HG02840 (cell line): ENCODE results near the gene SLC6A12.

ENCODE experiments used
- ATAC-seq: cut with Tn5 transposase; IDR thresholded peaks from one replicate; pipeline ENCODE4 v1.9.1; 2021; ENCODE audit warnings: mild to moderate bottlenecking, moderate library complexity, moderate number of reproducible peaks; ENCODE audit not compliant: unreplicated experiment, low FRiP score

SLC6A12 gene

DNA sequence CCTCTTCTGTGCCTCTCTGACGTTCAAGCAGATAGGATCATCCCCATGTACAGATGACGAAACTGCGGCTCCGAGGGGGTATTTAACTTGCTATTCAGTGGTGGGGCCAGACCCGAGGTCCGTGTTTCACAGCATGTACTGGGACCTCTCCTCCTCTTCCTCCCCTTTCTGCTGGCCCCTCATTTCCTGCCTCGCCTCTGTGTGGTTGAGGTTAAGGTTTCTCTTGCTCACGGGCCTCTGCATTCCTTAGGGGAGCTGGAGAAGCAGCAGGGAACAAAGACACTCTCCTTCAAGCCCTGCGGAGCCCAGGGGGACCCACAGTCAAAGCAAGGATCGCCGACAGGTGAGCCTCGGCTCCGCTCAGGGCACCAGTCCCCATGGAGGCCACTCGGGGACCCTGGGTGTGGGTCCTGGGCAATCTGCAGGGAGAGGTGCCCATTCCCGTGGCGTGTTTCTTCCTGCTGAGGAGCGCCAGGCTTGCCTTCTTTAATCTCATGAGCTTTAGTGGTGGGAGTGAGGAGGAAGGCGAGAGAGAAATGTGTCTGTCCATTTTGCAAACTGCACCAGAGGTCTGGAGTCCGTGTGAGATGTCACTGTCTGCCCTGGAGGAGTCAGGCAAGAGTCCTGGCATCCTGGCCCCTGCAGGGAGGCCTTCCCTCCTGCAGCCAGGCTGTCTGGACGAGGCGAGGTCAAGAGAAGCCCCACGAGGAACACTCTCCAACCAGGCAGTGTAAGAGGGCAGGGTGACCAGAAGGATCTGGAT is 45.0 kb downstream of the SLC6A12 start:
- no peak for ATAC-seq

DNA sequence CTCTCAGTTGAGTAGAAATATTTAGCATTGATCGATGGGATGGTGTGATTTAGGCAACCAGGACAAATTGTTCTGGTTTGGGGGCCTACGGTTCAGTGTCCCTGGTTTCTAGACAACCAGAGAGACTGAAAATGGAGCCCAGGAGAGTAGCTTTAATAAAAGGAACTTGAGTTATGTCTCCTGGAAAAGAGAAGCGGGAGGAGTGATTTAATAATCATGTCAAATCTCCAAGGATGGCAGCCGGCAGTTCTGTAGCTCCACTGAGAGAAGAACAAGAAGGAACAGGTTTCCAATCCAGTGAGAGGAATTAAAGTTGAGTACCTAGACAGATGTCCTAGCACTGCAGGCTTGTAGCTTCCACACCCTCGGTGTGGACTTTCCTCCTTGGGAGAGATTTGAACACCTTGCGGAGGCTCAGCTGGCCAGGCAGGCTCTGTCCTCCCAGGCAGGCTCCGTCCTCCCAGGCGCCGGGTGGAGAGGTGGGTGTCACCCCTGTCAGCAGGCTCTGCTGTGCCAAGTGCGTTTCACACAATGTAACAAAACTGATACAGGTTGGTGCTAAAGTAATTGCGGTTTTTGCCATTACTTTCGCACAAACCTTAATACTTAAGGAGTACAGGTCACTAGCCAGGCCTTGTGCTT is 45.9 kb downstream of the SLC6A12 start:
- ATAC-seq, result no peak

DNA sequence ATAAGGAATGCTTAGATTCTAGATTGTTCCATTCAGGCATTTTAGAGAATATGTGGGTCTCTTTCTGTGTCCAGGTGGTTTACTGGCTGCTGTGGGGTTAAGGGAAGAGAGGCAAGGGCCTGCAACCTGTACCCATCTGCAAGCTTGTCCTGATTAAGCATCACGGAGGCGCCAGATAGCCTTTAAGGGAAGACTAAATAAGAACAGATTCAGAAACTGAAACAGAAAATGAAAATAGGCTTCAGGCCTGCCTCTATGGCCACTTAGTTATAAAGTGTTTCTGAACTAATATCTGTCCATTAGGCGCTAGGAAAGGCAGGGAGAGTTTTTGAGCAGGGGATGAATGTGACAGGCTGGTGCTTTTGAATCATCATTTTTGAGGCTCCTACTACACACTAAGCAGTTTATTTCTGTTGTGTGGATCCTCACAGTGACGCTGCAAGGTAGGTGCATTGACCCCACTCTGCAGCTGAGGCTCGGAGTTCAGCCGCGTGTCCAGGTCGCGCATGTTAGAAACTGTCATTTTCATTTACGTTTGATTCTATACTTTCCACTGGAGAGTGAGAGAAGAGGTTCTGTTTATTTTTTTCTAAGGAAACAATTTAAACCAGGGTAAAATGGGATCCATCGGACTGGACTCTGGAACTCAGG is 47.4 kb downstream of the SLC6A12 start:
- no peak for ATAC-seq

DNA sequence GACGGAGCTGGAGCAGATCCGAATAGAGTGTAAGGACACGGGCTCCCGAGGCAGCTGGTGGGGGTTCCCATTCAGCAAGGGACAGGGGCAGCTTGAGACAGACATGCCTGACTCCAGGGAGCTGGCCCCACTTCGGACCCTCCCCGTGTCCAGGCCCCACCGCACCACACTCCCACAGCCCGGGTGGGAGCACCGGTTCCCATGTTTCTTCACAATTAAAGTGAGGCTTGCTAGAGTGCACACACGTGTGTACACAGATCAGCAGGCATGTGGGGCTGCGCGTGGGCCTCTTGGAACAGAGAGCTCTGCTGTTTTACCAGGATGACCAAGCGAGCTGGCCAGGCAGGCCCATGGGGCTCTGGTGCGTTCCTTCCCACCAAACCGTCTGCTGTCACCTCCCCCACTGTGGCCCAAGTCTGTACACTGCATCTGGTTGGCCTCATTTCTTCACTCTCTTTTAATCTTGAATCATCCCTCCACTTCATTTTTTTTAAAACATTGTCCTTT is 48.0 kb downstream of the SLC6A12 start:
- no peak for ATAC-seq

DNA sequence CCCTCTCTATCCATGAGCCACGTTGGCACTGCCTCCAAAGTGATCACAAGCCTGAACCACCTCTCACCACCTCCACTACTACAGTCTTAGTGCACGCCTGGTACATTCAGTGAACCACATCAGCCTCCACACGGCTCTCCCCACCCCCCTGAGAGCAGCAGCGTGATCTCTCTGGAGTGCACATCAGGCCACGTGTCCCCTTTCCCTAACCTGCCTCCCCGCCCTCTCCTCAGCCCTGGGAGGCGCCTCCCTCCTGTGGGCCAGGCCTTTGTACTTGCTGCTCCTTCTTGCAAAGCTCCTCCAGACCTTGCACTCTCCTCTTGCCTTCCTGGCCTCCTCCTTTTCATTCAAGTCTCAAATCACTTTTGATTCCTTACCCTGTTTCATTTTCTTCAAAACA is 49.8 kb downstream of the SLC6A12 start:
- ATAC-seq, result no peak

DNA sequence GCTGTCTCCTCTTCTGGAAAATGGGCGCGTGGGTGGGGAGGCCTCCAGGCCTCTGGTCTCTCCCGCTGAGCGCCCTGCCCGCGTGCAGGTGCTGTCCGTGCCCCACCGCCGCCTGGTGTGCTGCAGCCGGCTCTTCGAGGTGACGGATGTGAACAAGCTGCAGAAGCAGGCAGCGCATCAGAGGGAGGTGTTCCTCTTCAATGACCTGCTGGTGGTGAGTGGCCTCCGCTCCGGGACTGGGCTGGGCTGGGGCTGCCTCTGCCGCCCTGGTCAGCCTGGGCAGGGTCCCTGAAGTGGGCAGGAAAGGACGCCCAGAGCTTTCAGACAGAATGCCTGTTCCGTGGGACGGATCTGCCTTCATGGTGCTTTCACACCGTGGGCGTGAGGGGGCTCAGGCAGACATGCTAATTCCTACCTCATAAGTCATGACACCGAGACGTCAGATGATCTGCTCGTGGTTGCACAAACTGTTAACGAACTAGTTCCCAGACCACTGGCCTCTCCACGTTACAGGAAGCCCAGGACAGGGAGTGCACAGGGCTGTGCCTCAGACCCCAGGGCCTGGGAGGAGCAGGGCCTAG is 50.5 kb downstream of the SLC6A12 start:
- ATAC-seq, result no peak

DNA sequence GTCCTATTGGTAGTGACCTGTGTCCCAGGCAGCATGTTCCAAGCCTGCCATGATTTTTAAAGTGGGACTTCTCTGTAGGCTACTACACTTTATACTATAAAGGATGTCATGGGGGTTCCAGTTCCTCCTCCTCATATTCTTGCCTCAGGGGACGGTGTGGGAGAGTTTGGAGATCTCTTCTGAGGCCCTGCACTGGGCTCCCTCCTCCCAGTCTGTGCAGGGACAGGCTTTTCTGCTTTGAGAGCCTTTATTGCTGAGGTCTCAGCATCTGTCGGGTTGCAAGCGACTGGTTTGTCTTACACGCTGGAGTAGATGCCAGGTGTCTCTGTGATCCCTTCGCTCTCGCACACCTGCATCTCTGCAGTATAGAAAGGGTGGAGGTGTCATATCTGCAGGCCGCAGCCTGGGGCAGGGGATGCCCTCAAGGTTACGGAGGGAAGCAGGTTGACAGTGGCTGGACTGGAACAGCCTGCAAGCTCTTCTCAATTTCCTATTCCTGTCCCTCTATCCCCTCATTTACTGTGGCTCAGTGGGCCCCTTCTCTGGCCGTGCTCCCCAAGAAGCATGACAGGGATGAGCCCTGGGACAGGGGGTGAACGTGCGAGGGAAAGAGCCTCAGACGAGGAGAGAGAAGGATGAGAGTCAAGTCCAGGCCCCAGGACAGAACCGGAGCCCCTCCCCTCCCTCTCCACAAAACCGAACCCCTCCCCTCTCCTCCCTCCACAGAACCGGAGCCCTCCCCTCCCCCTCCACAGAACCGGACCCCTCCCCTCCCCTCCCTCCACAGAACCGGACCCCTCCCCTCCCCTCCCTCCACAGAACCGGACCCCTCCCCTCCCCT is 51.3 kb downstream of the SLC6A12 start:
- no peak for ATAC-seq

DNA sequence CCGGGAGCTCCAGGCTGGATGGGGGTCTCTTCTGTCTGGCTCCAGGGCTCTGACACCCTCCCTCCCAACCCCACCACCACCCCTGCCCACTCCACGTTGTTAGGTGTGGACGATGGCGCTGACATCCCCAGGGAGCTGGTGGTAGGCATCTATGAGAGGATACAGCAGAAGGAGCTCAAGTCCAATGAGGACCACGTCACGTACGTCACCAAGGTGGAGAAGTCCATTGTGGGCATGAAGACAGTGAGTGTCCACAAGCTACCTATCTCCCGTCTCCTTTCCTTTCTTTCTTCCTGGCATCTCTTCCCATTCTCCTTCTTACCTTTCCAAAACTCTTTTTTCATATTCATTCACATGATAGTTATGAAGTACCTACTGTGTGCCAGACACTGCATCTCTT is 52.1 kb downstream of the SLC6A12 start:
- no peak for ATAC-seq

DNA sequence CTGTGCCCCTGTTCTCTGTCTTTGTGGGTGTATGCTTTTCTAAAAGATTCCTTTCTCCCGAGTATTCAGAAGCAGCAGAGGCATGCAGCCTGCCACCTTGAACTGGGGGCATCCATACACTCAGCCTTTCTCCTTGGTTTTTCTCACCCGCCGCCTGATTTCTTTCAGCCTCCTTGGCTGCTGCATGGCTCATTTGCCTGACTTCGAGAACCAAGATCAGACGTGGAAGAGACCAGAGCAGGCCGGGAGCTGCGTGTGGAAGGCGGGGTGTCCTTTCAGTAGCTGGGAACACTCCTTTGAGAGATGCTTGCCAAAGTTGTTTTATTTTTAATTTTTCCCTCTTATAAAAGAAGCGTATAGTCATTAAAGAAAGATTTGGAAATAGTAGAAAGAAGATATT is 53.1 kb downstream of the SLC6A12 start:
- ATAC-seq, result no peak

DNA sequence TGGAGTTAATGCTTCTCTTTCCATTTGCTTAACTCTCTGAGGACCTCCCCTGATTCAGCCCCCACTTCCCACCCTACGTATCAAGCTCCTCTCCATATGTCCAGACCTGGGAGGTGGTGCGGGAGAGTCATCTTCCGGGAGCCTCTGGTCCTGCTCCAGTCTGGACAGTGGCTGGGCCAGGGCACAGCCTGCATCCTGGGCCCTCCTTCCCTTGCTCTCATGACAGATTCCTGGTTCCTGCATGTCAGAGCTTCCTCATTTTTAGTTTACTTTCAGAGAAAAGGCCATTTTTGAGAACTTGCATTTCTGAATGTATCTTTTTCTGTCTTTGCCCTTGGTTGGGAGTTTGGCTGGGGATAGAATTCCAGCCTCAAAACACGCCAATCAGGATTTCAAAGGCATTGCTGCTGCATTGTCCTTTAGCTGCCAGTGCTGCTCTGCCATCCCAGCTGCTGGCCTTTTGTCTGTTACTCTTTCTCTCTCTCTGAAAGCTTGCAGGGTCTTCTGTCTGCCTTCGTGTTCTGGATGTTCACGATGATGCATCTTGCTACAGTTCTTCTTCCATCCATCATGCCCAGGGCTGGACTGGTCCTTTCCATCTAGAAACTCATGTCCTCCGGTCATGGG is 54.7 kb downstream of the SLC6A12 start:
- ATAC-seq, result no peak

DNA sequence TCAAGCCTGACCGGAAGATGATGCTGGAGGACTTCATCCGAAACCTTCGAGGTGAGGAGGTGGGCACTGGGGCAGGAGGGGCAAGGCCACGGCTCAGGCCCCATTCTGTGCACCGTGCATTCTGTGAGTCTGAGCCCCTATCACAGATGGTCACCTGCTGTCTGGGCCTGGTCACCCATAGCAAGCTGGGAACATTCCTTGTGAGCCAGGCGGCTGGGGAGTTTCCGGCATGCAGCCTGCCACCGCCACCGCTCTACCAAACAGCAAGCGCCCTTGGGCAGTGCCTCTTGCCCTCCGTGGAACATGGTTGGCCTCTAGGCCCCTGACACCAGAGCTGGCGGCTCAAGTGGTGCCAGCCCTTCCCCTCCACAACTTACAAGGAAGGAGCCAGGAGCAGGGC is 56.3 kb downstream of the SLC6A12 start:
- no peak for ATAC-seq

DNA sequence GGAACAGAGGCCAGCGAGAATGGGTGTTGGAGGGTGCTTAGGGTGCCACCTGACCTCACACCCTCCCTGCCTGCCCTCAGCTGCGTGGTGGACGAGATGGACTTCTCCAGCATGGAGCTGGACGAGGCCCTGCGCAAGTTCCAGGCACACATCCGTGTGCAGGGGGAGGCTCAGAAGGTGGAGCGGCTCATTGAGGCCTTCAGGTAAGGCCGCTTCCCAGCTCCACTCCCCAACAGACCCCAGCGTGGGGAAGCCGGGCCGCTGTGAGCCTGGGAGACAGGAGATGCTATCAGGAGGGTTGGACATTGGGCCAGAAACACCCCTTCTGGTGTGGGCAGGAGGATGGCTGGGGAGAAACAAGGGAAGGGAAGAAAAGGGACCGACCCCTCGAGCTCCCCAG is 57.0 kb downstream of the SLC6A12 start:
- ATAC-seq, result no peak

DNA sequence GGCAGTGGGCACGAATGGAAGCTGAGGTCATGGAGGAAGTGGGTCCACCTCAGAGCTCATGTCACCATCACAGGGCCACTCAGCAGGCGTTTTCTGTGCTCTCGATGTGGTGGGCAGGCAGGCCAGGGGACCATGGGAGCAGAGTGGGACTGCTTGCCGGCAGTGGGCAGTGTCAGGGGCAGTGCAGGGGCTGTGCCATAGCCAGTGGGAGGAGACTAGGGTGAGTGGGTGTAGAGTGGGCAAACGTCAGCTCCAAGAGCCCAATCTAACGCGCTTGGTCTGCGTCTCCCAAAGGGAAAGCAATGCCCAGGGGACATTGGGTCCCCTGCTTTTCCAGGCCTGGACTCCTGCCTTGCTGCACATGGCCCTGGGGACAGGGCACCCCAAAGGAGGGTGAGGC is 58.3 kb downstream of the SLC6A12 start:
- no peak for ATAC-seq

DNA sequence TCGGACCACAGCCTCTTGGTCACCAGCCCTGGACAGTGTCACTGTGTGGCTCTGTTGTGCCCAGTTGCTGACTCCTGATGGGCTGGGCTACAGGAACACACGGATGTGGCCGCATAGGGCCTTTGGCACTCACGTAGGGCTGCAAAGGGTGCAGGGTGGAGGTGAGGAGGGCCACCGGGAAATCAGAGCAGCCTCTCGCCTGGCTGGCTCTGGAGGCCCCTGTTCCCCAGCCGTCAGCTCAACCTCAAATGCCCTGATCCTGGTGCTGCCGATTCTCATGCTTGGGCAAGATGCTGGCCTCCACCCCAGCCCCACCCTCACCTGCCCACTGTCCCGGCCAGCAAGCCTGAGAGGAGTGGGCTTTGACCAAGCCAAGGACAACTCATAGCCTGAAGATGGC is 59.0 kb downstream of the SLC6A12 start:
- ATAC-seq, result no peak

DNA sequence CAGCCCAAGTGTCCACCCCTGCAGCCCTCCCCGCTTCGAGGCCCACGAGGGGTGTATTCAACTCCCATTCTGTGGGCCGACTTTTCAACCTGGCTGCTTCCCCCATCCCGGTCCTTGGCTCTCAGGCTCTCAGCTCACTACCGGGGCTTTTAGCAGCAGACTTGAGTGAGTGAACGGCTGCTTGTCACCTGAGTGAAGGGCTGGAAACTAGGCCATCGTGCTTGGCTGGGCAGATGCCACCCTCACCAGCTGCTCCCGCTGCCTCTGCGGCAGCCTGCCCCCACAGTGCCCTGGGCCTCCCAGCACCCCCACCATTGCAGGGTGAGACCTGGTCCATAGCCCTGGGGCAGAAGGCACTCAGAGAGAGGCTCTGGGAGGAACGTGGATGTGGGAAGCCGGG is 59.9 kb downstream of the SLC6A12 start:
- no peak for ATAC-seq

DNA sequence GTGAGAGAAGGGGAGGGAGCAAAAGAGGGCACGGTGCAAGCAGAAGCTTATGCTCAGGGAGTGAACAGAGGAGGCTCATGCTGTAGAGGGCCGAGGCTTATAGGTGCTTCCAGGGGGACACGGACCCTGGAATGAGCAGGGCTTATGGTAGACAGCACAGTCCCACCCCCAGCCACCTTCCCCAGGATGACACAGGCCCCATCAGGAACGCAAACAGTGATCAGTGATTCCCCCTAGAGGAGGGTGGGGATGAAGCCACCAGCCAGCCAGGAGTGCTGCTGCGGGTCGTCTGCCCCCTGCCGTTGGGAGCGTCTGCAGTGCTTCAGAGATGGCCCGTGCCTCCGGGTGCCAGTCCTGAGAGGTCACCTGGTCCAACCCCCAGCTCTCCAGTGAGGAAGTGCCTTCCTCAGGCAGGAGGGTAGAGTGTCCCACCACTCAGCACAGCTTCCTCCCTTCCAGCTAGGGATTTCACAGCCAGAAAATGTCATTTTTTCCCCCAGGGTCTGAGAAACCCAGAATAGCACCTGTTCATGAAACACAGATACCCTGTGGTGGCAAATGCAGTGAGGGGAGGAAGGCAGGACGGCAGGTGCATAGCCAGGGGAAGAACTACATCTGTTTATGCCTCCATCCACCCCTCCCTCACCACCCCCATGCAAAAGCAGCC is 60.7 kb downstream of the SLC6A12 start:
- no peak for ATAC-seq

DNA sequence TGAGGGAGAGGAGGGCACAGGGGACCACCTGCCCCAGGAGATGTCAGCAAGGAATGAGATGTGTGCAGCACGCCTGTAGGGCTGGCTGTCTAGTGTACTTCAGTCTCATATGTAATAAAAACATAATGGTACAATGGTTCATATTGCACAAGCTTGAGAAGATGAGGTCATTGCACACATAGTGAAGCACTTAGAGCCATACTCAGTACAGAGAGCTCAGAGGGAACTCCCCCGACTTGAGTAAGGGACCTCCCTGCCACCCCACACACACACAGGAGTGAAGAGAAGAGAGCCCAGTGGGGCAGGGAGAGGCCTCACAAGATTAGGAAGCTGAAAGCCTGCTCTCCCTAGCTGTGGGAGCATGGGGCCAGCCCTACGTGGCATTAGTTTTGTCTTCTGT is 61.5 kb downstream of the SLC6A12 start:
- no peak for ATAC-seq

DNA sequence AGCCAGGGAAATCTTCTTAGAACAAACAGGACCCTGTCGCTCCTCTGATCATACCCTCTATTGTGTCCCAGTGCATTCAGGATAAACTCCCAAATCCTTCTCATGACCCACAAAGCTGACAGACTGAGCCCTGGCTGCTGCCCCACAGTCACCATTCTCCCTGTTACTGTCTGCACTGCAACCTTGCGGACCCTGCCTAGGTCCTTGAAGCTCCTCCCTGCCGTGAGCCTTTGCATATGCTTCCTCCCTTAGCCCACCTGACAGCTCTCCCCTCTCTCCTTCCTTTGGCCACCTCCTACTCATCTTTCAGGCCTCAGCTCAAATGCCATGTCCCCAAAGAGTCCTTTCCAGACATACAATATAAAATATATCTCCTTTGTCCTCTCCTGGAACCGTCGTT is 62.4 kb downstream of the SLC6A12 start:
- no peak for ATAC-seq

DNA sequence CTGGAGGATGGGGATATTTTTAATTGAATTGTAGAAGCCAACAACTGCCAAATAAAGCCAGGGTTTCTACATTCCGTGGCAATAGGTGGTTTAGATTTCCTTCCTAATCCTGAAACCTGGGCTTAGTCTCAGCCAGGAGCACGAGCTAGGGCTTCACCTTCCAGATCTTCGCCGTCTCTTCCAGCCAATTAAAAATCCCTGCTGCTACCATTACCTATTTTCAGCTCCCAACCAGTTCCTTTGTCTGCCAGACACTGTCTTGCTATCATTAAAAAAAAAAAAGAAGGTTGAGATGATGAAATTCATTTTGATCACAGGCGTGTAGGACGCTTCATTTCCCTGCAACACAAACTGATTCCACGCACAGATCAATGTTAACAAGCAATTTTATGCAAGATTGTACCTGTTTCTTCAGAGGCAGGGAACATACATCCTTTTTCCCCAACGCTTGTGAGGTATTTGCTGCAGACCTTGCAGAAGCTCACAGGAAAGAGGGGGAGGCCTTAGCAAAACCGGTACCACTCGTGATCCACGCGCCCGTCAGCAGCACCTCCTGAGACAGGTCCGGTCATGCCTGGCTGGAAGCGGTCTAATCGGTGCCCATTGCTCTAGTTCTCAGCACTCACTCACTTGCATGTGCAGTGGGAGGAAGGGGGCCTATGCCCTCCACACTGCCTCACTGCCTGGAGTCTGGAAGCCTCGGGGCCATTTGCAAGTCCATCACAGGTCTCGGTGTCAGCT is 65.1 kb downstream of the SLC6A12 start:
- ATAC-seq, result no peak
